ENCODE results near the gene HMGCS2.

HMGCS2 gene

DNA sequence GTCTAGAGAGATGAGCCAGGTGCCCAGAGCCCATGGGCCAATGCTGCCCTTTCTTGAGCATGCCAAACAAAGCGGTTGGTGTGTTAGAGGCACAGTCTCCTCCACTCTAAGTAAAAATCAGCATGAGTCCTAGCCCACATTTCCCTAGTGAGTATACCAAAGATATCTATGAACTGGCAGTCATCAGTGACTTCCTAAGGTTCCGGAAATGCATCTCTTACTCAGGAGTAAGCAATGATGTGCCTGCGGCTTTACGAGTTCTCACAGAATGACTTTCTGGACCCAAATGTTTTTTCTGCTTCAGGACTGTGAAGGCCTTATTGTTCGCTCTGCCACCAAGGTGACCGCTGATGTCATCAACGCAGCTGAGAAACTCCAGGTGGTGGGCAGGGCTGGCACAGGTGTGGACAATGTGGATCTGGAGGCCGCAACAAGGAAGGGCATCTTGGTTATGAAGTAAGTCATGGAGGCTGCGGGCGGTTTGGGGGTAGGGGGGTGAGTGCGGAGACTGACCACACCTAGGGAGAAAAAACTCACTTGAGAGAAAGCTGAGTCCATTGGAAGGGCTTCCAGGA, 47.8 kb downstream of the HMGCS2 start:
- no peak overlapping the region for H3K9ac ChIP-seq (ENCODE audit: low read length)
- H2BK5ac ChIP-seq (ENCODE audit: low read depth, low read length, poor library complexity), result peak overlapping the region; percentile 12
- H4K12ac ChIP-seq (ENCODE audit: low read depth, low read length), result no peak overlapping the region
- no peak overlapping the region for H4K91ac ChIP-seq (ENCODE audit: low read depth, low read length)
- no peak overlapping the region for H4K8ac ChIP-seq (ENCODE audit: low read depth, low read length)
- H3K36me3 ChIP-seq (ENCODE audit: control insufficient read depth in 1 of 2, insufficient read depth in 2 of 2, low read length in 2 of 2), result peaks cover 14 to 38% of the 10 kb centered on the region in 2 experiments
- no peak overlapping the region for H3K27ac ChIP-seq (ENCODE audit: low read depth, low read length)
- H3K27me3 ChIP-seq (ENCODE audit: insufficient read depth, low read length), result no peaks in the 10 kb centered on the region
- H3K4me3 ChIP-seq (ENCODE audit: low read depth, low read length), result no peak overlapping the region
- H3K79me1 ChIP-seq (ENCODE audit: low read length), result no peaks in the 10 kb centered on the region
- no peak overlapping the region for H3K4ac ChIP-seq (ENCODE audit: low read depth, low read length)
- no peak overlapping the region for H2BK120ac ChIP-seq (ENCODE audit: insufficient read depth, low read length, poor library complexity)
- H3K4me2 ChIP-seq (ENCODE audit: low read length), result no peak overlapping the region
- peaks cover 2% of the 10 kb centered on the region for H3K79me2 ChIP-seq (ENCODE audit: control insufficient read depth, insufficient read depth, low read length, poor library complexity)
- no peak overlapping the region for H3K14ac ChIP-seq (ENCODE audit: low read length)
- H2BK12ac ChIP-seq (ENCODE audit: low read length), result no peak overlapping the region
- WGBS (ENCODE audit: extremely low coverage, insufficient coverage, insufficient read length), result no CpG with 5 or more reads among the region's 11 CpGs
- no peaks in the 10 kb centered on the region for H3K9me3 ChIP-seq (ENCODE audit: insufficient read depth, low read depth, low read length)
- H2AFZ ChIP-seq (ENCODE audit: insufficient read depth, low read length, poor library complexity), result no peak overlapping the region
- no peak overlapping the region for H3K23ac ChIP-seq (ENCODE audit: low read length)
- peaks cover 16 to 33% of the 10 kb centered on the region in 2 experiments for H3K4me1 ChIP-seq (ENCODE audit: control insufficient read depth in 1 of 2, insufficient read depth in 2 of 2, low read length in 2 of 2)
- peak overlapping the region; percentile 11 for H3K18ac ChIP-seq (ENCODE audit: low read length)
- DNase-seq, result peak; percentile 19 to 65
- H2AK5ac ChIP-seq (ENCODE audit: low read length), result no peak overlapping the region

- H3K4ac ChIP-seq (ENCODE audit: low read depth, low read length), result no peak overlapping the region
- no peaks in the 10 kb centered on the region for H3K27me3 ChIP-seq (ENCODE audit: insufficient read depth, low read length)
- peaks cover 25 to 39% of the 10 kb centered on the region in 2 experiments for H3K4me1 ChIP-seq (ENCODE audit: control insufficient read depth in 1 of 2, insufficient read depth in 2 of 2, low read length in 2 of 2)
- H3K23ac ChIP-seq (ENCODE audit: low read length), result no peak overlapping the region
- no peak overlapping the region for H3K14ac ChIP-seq (ENCODE audit: low read length)
- WGBS (ENCODE audit: extremely low coverage, insufficient coverage, insufficient read length), result no CpG with 5 or more reads among the region's 3 CpGs
- H3K4me2 ChIP-seq (ENCODE audit: low read length), result no peak overlapping the region
- H3K79me2 ChIP-seq (ENCODE audit: control insufficient read depth, insufficient read depth, low read length, poor library complexity), result peaks cover 7% of the 10 kb centered on the region
- H4K12ac ChIP-seq (ENCODE audit: low read depth, low read length), result no peak overlapping the region
- H2BK12ac ChIP-seq (ENCODE audit: low read length), result no peak overlapping the region
- H3K18ac ChIP-seq (ENCODE audit: low read length), result no peak overlapping the region
- no peak overlapping the region for H2BK120ac ChIP-seq (ENCODE audit: insufficient read depth, low read length, poor library complexity)
- H3K27ac ChIP-seq (ENCODE audit: low read depth, low read length), result no peak overlapping the region
- H2AFZ ChIP-seq (ENCODE audit: insufficient read depth, low read length, poor library complexity), result no peak overlapping the region
- peaks cover 9 to 25% of the 10 kb centered on the region in 2 experiments for H3K36me3 ChIP-seq (ENCODE audit: control insufficient read depth in 1 of 2, insufficient read depth in 2 of 2, low read length in 2 of 2)
- DNase-seq, result no peak
- no peaks in the 10 kb centered on the region for H3K9me3 ChIP-seq (ENCODE audit: insufficient read depth, low read depth, low read length)
- H3K79me1 ChIP-seq (ENCODE audit: low read length), result no peaks in the 10 kb centered on the region
- H4K91ac ChIP-seq (ENCODE audit: low read depth, low read length), result no peak overlapping the region
- H4K8ac ChIP-seq (ENCODE audit: low read depth, low read length), result no peak overlapping the region
- no peak overlapping the region for H3K4me3 ChIP-seq (ENCODE audit: low read depth, low read length)
- no peak overlapping the region for H2BK5ac ChIP-seq (ENCODE audit: low read depth, low read length, poor library complexity)
- no peak overlapping the region for H2AK5ac ChIP-seq (ENCODE audit: low read length)
- H3K9ac ChIP-seq (ENCODE audit: low read length), result no peak overlapping the region
These were observed 49.7 kb downstream of the HMGCS2 start for GRCh38 chr1:119718972-119719371.

DNA sequence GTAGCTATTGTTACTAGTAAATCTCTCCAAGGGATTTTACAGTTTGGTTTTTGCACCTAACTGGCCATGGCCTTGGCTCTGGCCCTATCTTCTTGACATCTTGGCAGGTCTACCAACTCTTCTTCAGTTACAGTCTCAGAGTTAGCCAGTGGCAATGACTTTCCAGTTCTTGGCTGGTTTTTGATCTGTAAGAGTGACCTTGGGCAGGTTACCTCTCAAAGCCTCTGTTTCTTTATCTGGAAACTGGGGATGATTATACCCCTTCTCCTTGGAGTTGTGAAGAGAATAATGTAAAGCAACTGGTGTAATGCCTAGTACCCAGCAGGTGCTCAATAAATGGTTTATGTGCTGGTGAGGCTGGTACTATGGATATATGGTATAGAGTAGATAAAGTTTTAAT, 50.3 kb downstream of the HMGCS2 start:
- H3K18ac ChIP-seq (ENCODE audit: low read length), result no peak overlapping the region
- H2BK12ac ChIP-seq (ENCODE audit: low read length), result no peak overlapping the region
- no peak overlapping the region for H3K4me2 ChIP-seq (ENCODE audit: low read length)
- peaks cover under 1% of the 10 kb centered on the region for H3K79me1 ChIP-seq (ENCODE audit: low read length)
- no peak overlapping the region for H2BK120ac ChIP-seq (ENCODE audit: insufficient read depth, low read length, poor library complexity)
- no peak overlapping the region for H2AFZ ChIP-seq (ENCODE audit: insufficient read depth, low read length, poor library complexity)
- peaks cover 8% of the 10 kb centered on the region for H3K79me2 ChIP-seq (ENCODE audit: control insufficient read depth, insufficient read depth, low read length, poor library complexity)
- H3K14ac ChIP-seq (ENCODE audit: low read length), result no peak overlapping the region
- peak overlapping the region; percentile 35 for H3K4ac ChIP-seq (ENCODE audit: low read depth, low read length)
- H4K91ac ChIP-seq (ENCODE audit: low read depth, low read length), result no peak overlapping the region
- no peak overlapping the region for H4K12ac ChIP-seq (ENCODE audit: low read depth, low read length)
- H3K27me3 ChIP-seq (ENCODE audit: insufficient read depth, low read length), result no peaks in the 10 kb centered on the region
- H3K9ac ChIP-seq (ENCODE audit: low read length), result no peak overlapping the region
- no peak overlapping the region for H3K4me3 ChIP-seq (ENCODE audit: low read depth, low read length)
- no peak overlapping the region for H2BK5ac ChIP-seq (ENCODE audit: low read depth, low read length, poor library complexity)
- H3K4me1 ChIP-seq (ENCODE audit: control insufficient read depth in 1 of 2, insufficient read depth in 2 of 2, low read length in 2 of 2), result peaks cover 29 to 45% of the 10 kb centered on the region in 2 experiments
- no peak overlapping the region for H4K8ac ChIP-seq (ENCODE audit: low read depth, low read length)
- no peak for DNase-seq
- H2AK5ac ChIP-seq (ENCODE audit: low read length), result no peak overlapping the region
- peaks cover 9 to 19% of the 10 kb centered on the region in 2 experiments for H3K36me3 ChIP-seq (ENCODE audit: control insufficient read depth in 1 of 2, insufficient read depth in 2 of 2, low read length in 2 of 2)
- H3K9me3 ChIP-seq (ENCODE audit: insufficient read depth, low read depth, low read length), result no peaks in the 10 kb centered on the region
- H3K27ac ChIP-seq (ENCODE audit: low read depth, low read length), result no peak overlapping the region
- H3K23ac ChIP-seq (ENCODE audit: low read length), result no peak overlapping the region

DNA sequence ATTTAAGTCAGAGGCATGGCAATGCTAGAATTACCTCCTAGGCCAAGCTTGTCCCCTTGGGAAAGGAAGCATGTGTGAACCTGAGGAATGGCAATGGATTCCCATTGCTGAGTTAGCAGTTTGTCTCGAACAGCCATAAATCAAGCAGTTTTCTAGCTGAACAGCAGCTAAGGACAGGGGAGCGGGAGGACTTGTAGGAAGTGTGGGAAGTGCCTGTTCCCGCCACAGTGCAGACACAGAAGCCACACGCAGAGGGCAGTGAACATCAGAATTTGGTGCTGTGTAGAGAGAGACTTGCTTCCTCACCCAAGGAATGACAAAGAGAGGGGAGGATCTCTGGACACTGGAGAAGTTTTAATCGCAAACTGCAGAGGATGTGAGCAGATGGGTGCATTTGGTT, 53.2 kb downstream of the HMGCS2 start:
- Histone ChIP-seq H3K9ac (ENCODE audit: low read length) (no peak overlapping the region), H2BK5ac (ENCODE audit: low read depth, low read length, poor library complexity) (no peak overlapping the region), H2BK120ac (ENCODE audit: insufficient read depth, low read length, poor library complexity) (no peak overlapping the region), H3K4me2 (ENCODE audit: low read length) (peak overlapping the region; percentile 29), H3K27ac (ENCODE audit: low read depth, low read length) (peak overlapping the region; percentile 18), H2BK12ac (ENCODE audit: low read length) (no peak overlapping the region), H4K8ac (ENCODE audit: low read depth, low read length) (no peak overlapping the region), H3K27me3 (ENCODE audit: insufficient read depth, low read length) (no peaks in the 10 kb centered on the region), H2AFZ (ENCODE audit: insufficient read depth, low read length, poor library complexity) (no peak overlapping the region), H3K79me1 (ENCODE audit: low read length) (peaks cover 14% of the 10 kb centered on the region), H3K4ac (ENCODE audit: low read depth, low read length) (peak overlapping the region; percentile 59), H3K18ac (ENCODE audit: low read length) (peak overlapping the region; percentile 48), H3K4me3 (ENCODE audit: low read depth, low read length) (no peak overlapping the region), H2AK5ac (ENCODE audit: low read length) (no peak overlapping the region), H4K91ac (ENCODE audit: low read depth, low read length) (no peak overlapping the region), H3K4me1 (ENCODE audit: control insufficient read depth in 1 of 2, insufficient read depth in 2 of 2, low read length in 2 of 2) (peaks cover 20 to 34% of the 10 kb centered on the region in 2 experiments), H3K9me3 (ENCODE audit: insufficient read depth, low read depth, low read length) (no peaks in the 10 kb centered on the region), H4K12ac (ENCODE audit: low read depth, low read length) (no peak overlapping the region), H3K14ac (ENCODE audit: low read length) (peak overlapping the region; percentile 6), H3K23ac (ENCODE audit: low read length) (no peak overlapping the region), H3K36me3 (ENCODE audit: control insufficient read depth in 1 of 2, insufficient read depth in 2 of 2, low read length in 2 of 2) (peaks cover 0 to 5% of the 10 kb centered on the region in 2 experiments), H3K79me2 (ENCODE audit: control insufficient read depth, insufficient read depth, low read length, poor library complexity) (peaks cover 19% of the 10 kb centered on the region)
- no peak for DNase-seq
- no CpG with 5 or more reads among the region's 5 CpGs for WGBS (ENCODE audit: extremely low coverage, insufficient coverage, insufficient read length)

All from trophoblast cell (in vitro differentiated cells and primary cell).